Ovary (tissue), 3 donors: ENCODE results near the gene SMAD5.

Source experiments
- EP300 ChIP-seq: sonication (generic); formaldehyde crosslinking; IDR thresholded peaks from one replicate; pipeline ENCODE4 v1.6.1; 2017; ENCODE audit warnings: antibody characterized with exemption
- TF ChIP-seq, protein P1 (sequence below), 3 donors: fragments of 450-650 bp in 2 of 3; fragments of 200-600 bp in 1 of 3; IDR thresholded peaks; one replicate each; pipeline versions ENCODE4 v1.5.1 to v1.8.0; 2016 to 2022; ENCODE audit warnings: antibody characterized with exemption in 3 of 3, mild to moderate bottlenecking in 1 of 3
- donor health status: DM: no; HTN: no; CAD: no.

DNA sequence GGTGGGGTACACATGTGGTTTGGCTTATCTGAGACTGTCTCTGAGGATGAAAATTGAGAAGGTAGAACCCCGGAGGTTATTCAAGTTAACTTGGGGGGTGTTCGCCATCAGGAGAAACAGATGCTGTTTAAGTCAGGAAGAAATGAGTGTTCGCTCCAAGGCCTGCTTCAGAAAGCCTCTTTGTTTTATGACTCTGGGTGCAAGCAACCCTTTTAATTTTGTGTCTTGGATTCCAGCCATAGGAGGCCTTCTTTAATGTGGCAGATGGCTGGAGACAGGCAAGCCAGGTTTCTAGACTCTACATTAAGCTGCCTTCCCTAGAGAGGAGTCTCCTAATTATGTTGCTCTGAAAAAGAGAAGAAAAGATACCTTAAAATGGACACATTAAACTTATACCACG lies 4.2 kb upstream of the SMAD5 start:
- no peak for TF ChIP-seq EP300
- TF ChIP-seq, protein P1, sequence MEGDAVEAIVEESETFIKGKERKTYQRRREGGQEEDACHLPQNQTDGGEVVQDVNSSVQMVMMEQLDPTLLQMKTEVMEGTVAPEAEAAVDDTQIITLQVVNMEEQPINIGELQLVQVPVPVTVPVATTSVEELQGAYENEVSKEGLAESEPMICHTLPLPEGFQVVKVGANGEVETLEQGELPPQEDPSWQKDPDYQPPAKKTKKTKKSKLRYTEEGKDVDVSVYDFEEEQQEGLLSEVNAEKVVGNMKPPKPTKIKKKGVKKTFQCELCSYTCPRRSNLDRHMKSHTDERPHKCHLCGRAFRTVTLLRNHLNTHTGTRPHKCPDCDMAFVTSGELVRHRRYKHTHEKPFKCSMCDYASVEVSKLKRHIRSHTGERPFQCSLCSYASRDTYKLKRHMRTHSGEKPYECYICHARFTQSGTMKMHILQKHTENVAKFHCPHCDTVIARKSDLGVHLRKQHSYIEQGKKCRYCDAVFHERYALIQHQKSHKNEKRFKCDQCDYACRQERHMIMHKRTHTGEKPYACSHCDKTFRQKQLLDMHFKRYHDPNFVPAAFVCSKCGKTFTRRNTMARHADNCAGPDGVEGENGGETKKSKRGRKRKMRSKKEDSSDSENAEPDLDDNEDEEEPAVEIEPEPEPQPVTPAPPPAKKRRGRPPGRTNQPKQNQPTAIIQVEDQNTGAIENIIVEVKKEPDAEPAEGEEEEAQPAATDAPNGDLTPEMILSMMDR (IDR thresholded peaks at IDR 0.05): no peak
